Activated T-cell treated with anti-CD3 and anti-CD28 coated beads, Interleukin-2, amount 50 U/mL, for 4 hours (primary cell): Measurements from ENCODE around the gene TEFM. TPM values are rescaled to one million over a fixed set of nuclear protein-coding genes. Genes with fewer than 3 reads are reported as not detected.

Experiments used
- ATAC-seq, 2 donors: fragments of 200-7000 bp; cut with Tn5 transposase; one replicate each; pipeline ENCODE4 v1.10.0; 2021
- DNase-seq: peaks from one replicate; pipeline ENCODE4 v3.0.0-alpha.2; 2020
- H3K27me3 Mint-ChIP-seq: one replicate; pipeline ENCODE4 v1.8.0; 2021; ENCODE audit warnings: low read depth, mixed read lengths
- H3K36me3 Mint-ChIP-seq: one replicate; pipeline ENCODE4 v1.8.0; 2022; ENCODE audit warnings: mixed read lengths; ENCODE audit not compliant: insufficient read depth
- H3K4me1 Mint-ChIP-seq: one replicate; pipeline ENCODE4 v1.8.0; 2021; ENCODE audit warnings: low read depth, mixed read lengths
- H3K4me3 Mint-ChIP-seq: one replicate; pipeline ENCODE4 v1.8.0; 2021; ENCODE audit warnings: mild to moderate bottlenecking, moderate library complexity, mixed read lengths
- H3K9me3 Mint-ChIP-seq: one replicate; pipeline ENCODE4 v1.8.0; 2021; ENCODE audit warnings: mixed read lengths
- total RNA-seq, 3 donors: library from RNA; stranded (reverse); gene quantifications; one replicate each; pipeline ENCODE4 v1.2.1, GENCODE V29; 2021

Gene TEFM
- total RNA-seq, 3 donors from 2014 or later: 12.1 to 15.9 (median 14.2) TPM

- no peaks in the 10 kb centered on the region for H3K9me3 Mint-ChIP-seq
- H3K4me1 Mint-ChIP-seq: peaks cover 29% of the 10 kb centered on the region
- H3K36me3 Mint-ChIP-seq: peaks cover 3% of the 10 kb centered on the region
- H3K27me3 Mint-ChIP-seq: no peaks in the 10 kb centered on the region
- no peak for DNase-seq
- H3K4me3 Mint-ChIP-seq: no peak overlapping the region
- ATAC-seq: no peak
These were observed 2.8 kb upstream of the TEFM start for GRCh38 chr17:30908717-30909420.

DNA sequence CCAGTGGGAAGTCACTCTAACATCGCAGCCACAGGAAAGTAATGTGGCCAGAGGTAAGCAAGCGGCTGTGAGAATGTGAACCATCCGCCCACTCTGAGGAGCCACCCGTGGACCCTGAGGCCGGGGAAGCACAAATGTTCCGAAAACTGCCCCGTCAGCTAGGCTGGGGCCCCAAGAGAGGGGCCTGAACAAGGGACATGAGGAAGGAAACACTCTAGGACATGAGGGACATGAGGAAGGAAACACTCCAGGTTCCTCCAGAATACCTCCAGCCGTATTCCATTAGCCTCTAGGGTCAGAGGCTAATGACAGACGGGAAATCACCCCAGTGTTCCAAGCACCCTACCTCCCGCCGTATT lies 317 bp downstream of the TEFM start:
- Mint-ChIP-seq H3K27me3 (no peaks in the 10 kb centered on the region), H3K36me3 (peaks cover 15% of the 10 kb centered on the region), H3K9me3 (no peaks in the 10 kb centered on the region), H3K4me1 (peaks cover 43% of the 10 kb centered on the region), H3K4me3 (peak overlapping the region; percentile 98)
- DNase-seq (no peak), ATAC-seq (peak; percentile 26 to 44)

DNA sequence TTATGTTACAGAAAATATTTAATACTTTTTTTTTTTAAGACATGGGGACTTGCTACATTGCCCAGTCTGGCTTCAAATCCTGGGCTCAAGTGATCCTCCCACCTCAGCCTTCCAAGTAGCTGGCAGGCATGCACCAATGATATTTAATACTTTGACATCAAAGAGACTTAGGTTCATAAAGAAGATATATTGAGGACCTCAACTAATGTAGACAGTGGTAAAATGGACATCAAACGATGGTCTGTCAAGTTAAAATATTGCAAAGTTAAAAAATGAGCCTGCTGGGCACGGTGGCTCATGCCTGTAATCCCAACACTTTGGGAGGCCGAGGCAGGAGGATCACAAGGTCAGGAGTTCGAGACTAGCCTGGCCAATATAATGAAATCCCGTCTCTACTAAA lies 8.7 kb downstream of the TEFM start:
- H3K27me3 Mint-ChIP-seq: no peaks in the 10 kb centered on the region
- ATAC-seq (no peak), DNase-seq (no peak)
- H3K4me1 Mint-ChIP-seq: peaks cover 8% of the 10 kb centered on the region
- peaks cover 18% of the 10 kb centered on the region for H3K36me3 Mint-ChIP-seq
- H3K9me3 Mint-ChIP-seq: no peaks in the 10 kb centered on the region
- no peak overlapping the region for H3K4me3 Mint-ChIP-seq

DNA sequence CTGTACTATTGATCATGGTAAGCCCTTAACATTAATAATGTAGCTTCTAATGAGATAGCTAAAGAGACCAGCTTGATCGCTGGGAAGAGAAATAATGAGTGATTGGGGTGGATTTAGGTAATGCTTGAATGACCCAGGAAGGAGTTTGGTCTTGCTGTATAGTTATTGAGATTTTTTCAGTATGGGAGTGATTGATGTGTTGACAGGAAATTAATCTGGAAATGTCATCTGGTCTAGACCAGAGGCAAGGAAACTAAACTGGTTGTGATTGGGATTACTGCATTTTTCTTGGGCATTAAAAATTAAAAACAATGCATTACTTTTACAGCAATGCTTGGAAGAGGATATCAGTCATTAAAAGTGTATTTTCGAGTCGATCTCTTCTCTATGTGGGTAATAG lies 11.8 kb downstream of the TEFM start:
- Mint-ChIP-seq H3K4me3 (no peak overlapping the region), H3K27me3 (no peaks in the 10 kb centered on the region), H3K4me1 (no peaks in the 10 kb centered on the region), H3K9me3 (no peaks in the 10 kb centered on the region), H3K36me3 (peaks cover 6% of the 10 kb centered on the region)
- ATAC-seq: no peak
- no peak for DNase-seq

DNA sequence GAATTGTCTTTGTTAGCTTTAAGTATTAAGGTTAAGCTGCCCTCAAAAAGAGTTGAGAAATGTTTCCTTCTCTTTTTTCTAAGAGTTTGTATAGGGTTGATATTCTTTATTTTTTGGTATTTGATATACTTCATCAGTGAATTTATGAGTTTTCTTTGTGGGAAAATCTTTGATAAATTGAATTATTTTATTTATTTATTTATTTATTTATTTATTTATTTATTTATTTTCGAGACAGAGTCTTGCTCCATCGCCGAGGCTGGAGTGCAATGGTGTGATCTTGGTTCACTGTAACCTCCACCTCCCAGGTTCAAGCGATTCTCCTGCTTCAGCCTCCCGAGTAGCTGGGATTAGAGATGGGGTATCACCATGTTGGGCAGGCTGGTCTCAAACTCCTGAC lies 19.9 kb downstream of the TEFM start:
- Mint-ChIP-seq H3K27me3 (no peaks in the 10 kb centered on the region), H3K4me1 (no peaks in the 10 kb centered on the region), H3K9me3 (no peaks in the 10 kb centered on the region), H3K36me3 (no peaks in the 10 kb centered on the region), H3K4me3 (no peak overlapping the region)
- ATAC-seq: no peak
- no peak for DNase-seq

- Mint-ChIP-seq H3K4me1 (no peaks in the 10 kb centered on the region), H3K27me3 (no peaks in the 10 kb centered on the region), H3K36me3 (peaks cover 26% of the 10 kb centered on the region), H3K4me3 (no peak overlapping the region), H3K9me3 (no peaks in the 10 kb centered on the region)
- DNase-seq (no peak), ATAC-seq (no peak)
These were observed 37.0 kb downstream of the TEFM start for GRCh38 chr17:30869005-30869404.

DNA sequence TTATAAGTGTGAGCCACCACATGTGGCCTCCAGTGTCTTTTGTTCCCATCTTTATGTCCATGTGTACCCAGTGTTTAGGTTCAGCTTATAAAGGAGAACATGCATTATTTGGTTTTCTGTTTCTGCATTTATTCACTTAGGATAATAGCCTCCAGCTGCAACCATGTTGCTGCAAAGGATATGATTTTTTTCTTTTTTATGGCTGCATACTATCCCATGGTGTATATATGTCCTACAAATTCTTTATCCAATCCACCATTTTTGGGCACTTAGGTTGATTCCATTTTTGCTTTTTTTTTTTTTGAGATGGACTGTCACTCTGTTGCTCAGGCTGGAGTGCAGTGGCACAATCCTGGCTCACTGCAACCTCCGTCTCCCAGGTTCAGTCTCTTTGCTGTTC lies 41.4 kb downstream of the TEFM start:
- Mint-ChIP-seq H3K9me3 (no peaks in the 10 kb centered on the region), H3K36me3 (peaks cover 21% of the 10 kb centered on the region), H3K4me3 (no peak overlapping the region)

DNA sequence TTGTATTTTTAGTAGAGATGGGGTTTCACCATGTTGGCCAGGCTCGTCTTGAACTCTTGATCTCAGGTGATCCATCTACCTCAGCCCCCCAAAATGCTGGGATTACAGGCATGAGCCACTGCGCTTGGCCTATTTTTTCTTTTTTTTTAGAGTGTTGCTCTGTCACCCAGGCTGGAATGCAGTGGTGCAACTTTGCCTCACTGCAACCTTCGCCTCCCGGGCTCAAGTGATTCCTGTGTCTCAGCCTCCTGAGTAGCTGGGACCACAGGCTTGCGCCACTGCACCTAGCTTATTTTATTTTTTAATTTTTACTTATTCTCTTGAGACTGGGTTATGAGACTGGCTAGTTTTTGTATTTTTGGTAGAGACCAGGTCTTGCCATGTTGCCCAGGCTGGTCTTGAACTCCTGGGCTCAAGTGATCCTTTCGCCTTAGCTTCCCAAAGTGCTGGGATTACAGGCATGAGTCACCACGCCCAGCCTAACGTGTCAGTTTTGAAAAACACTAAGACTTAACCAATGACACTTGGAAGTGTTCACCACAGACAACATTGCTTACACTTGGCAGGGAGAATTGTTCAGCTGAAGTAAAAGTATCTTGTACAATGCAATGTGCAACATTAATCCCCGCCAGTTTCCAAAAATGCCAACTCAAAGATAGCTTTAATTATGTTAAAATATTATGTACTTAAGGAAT lies 47.3 kb downstream of the TEFM start:
- DNase-seq (no peak), ATAC-seq (no peak)
- Mint-ChIP-seq H3K9me3 (no peaks in the 10 kb centered on the region), H3K36me3 (peaks cover 10% of the 10 kb centered on the region), H3K27me3 (no peaks in the 10 kb centered on the region), H3K4me3 (no peak overlapping the region), H3K4me1 (no peaks in the 10 kb centered on the region)

More for the DNA sequence above, 41.4 kb downstream of the TEFM start:
- ATAC-seq (no peak), DNase-seq (no peak)
- Mint-ChIP-seq H3K4me1 (no peaks in the 10 kb centered on the region), H3K27me3 (no peaks in the 10 kb centered on the region)

DNA sequence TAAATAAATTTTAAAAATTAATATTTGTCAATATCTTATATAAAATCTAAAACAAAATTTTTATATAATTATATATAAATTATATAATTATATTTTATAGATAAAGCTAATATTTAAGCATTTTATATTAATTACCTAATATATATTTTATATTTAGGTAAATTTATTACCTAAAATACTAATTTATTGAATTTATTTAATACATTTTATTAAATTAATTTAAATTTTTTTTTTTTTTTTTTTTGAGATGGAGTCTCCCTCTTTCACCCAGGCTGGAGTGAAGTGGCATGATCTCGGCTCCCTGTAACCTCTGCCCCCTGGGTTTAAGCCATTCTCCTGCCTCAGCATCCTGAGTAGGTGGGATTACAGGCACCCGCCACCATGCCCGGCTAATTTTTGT lies 51.9 kb downstream of the TEFM start:
- Mint-ChIP-seq H3K9me3 (no peaks in the 10 kb centered on the region), H3K4me1 (no peaks in the 10 kb centered on the region), H3K27me3 (no peaks in the 10 kb centered on the region), H3K36me3 (peaks cover 9% of the 10 kb centered on the region), H3K4me3 (no peak overlapping the region)
- no peak for ATAC-seq
- no peak for DNase-seq

Other genes with a start within 250 kb of the TEFM start
- 10 to 100 TPM; 45.2 to 46.9 (median 45.6) TPM for gene CRLF3, start 81.5 kb downstream of the TEFM start, total RNA-seq
- 10 to 100 TPM; 20.1 to 23.3 (median 20.6) TPM for gene ATAD5, start 74.3 kb downstream of the TEFM start, total RNA-seq
- 1 to 10 TPM in 2 of 3 donors, under 1 TPM in 1; 0.95 to 1.4 (median 1.1) TPM for gene ADAP2, start 15.7 kb upstream of the TEFM start, total RNA-seq
- 1 to 10 TPM; 4.2 to 4.8 (median 4.7) TPM for gene RNF135, start 64.8 kb upstream of the TEFM start, total RNA-seq
- gene NF1, start 188.7 kb upstream of the TEFM start, total RNA-seq: 10 to 100 TPM; 14.2 to 17.9 (median 15.2) TPM